Activated CD8-positive, alpha-beta memory T cell treated with anti-CD3 and anti-CD28 coated beads, Interleukin-2, amount 50 U/mL, for 1 hour (primary cell): ENCODE data around the gene CHD5.

Source experiments
- DNase-seq: peaks from one replicate; pipeline ENCODE4 v3.0.0-alpha.2; 2020; ENCODE audit errors: extremely low read depth

Gene CHD5

GRCh38 chr1:6154525-6155319 is 25.4 kb downstream of the CHD5 start:
- DNase-seq: no peak

- no peak for DNase-seq
These were observed 27.2 kb downstream of the CHD5 start for GRCh38 chr1:6152882-6153281.

- no peak for DNase-seq
These were observed 27.9 kb downstream of the CHD5 start for GRCh38 chr1:6152181-6152580.

- DNase-seq: no peak
These were observed 28.8 kb downstream of the CHD5 start for GRCh38 chr1:6151291-6151822.

- DNase-seq: no peak
These were observed 29.8 kb downstream of the CHD5 start for GRCh38 chr1:6150006-6150938.

GRCh38 chr1:6149597-6149996 is 30.5 kb downstream of the CHD5 start:
- DNase-seq: no peak

- DNase-seq: peak; percentile 7
These were observed 31.5 kb downstream of the CHD5 start for GRCh38 chr1:6148497-6149241.

GRCh38 chr1:6145864-6146410 is 34.2 kb downstream of the CHD5 start:
- no peak for DNase-seq

- DNase-seq: no peak
These were observed 34.7 kb downstream of the CHD5 start for GRCh38 chr1:6145396-6145750.

GRCh38 chr1:6144647-6145395 is 35.3 kb downstream of the CHD5 start:
- DNase-seq: no peak

GRCh38 chr1:6144175-6144574 is 35.9 kb downstream of the CHD5 start:
- DNase-seq: no peak

- no peak for DNase-seq
These were observed 36.7 kb downstream of the CHD5 start for GRCh38 chr1:6143395-6143794.

GRCh38 chr1:6142734-6143133 is 37.4 kb downstream of the CHD5 start:
- DNase-seq: no peak

- DNase-seq: no peak
These were observed 38.0 kb downstream of the CHD5 start for GRCh38 chr1:6142036-6142621.

- DNase-seq: no peak
These were observed 38.5 kb downstream of the CHD5 start for GRCh38 chr1:6141592-6141991.

GRCh38 chr1:6140413-6140812 is 39.7 kb downstream of the CHD5 start:
- no peak for DNase-seq

GRCh38 chr1:6137758-6138157 is 42.4 kb downstream of the CHD5 start:
- no peak for DNase-seq

GRCh38 chr1:6136516-6137220 is 43.5 kb downstream of the CHD5 start:
- no peak for DNase-seq

- DNase-seq: no peak
These were observed 45.2 kb downstream of the CHD5 start for GRCh38 chr1:6134741-6135510.
